Measurements from ENCODE around the gene WFDC8. TPM values are rescaled to one million over a fixed set of nuclear protein-coding genes. Genes with fewer than 3 reads are reported as not detected.

WFDC8 gene
- total and polyA plus RNA-seq, 2 of the 13 experiments (the other 11 are each of a cell fraction or from before 2014, with no cell fraction given) = not detected

- no peak for ATAC-seq
- 5% methylated on average over 1 of the region's 1 CpG for WGBS (ENCODE audit: low lambda C conversion rate)
- Histone ChIP-seq H3K27me3 (ENCODE audit: control insufficient read depth in 1 of 2, insufficient read depth in 2 of 2, low read length in 2 of 2) (0 out of 5 replicates have a peak, but pooled peaks cover 0 to 8% of the 10 kb centered on the region in 2 experiments), H3K9ac (ENCODE audit: insufficient read depth, low read depth, low read length) (no peak overlapping the region), H2AFZ (ENCODE audit: low read length) (no peak overlapping the region), H3K36me3 (replicated peaks in 1 of 2; ENCODE audit: control insufficient read depth in 1 of 2, insufficient read depth in 2 of 2, low read length in 2 of 2) (no peaks in the 10 kb centered on the region), H4K20me1 (ENCODE audit: insufficient read depth, low read length) (no peaks in the 10 kb centered on the region), H3K79me2 (ENCODE audit: insufficient read depth, low read length) (no peaks in the 10 kb centered on the region), H3K4me2 (ENCODE audit: low read depth, low read length) (no peak overlapping the region), H3K4me3 (replicated peaks in 1 of 3; ENCODE audit: insufficient read depth in 1 of 3, low read depth in 2 of 3, low read length in 3 of 3) (no peak overlapping the region), H3K9me3 (ENCODE audit: low read length) (no peaks in the 10 kb centered on the region), H3K4me1 (ENCODE audit: insufficient read depth, low read length) (0 out of 2 replicates have a peak, but pooled peaks cover 5% of the 10 kb centered on the region), H3K27ac (ENCODE audit: extremely low read length, insufficient read depth, low read length) (no peak overlapping the region)
- POLR2A ChIA-PET = no interaction called here
- FAIRE-seq = no peak
- no TSS peak for BruUV-seq (replicated peaks)
- DNase-seq (ENCODE audit: low spot score) = no peak
- in situ Hi-C loops (cut with HindIII; ENCODE audit: extremely low pct_ligation_motif_present, low pct_unique_long_range_greater_than_20kb) = no loop called here
- TF ChIP-seq SMAD9 (CRISPR knock-in tag; IDR thresholded peaks at IDR 0.05) (no peak), ZNF142 (CRISPR knock-in tag; IDR thresholded peaks at IDR 0.05) (no peak), NR2F1 (CRISPR knock-in tag; IDR thresholded peaks at IDR 0.05) (no peak), HOXA5 (CRISPR knock-in tag; IDR thresholded peaks at IDR 0.05) (no peak)
- intact Hi-C loops (cut with micrococcal nuclease; ENCODE audit: unreplicated experiment) = no loop called here
- CTCF ChIA-PET (ENCODE audit: low intra/inter-chr PET ratio, low total read pairs) = no interaction called here
Observed at GRCh38 chr20:45502561-45502960, 76.5 kb downstream of the WFDC8 start.

Small RNAs within 50 kb of the gene (small RNA-seq; reads per million reads assigned to genes)
- 0 reads per million in 3 experiments for gene AL031663.1 (ENCODE audit: insufficient read depth in 2 of 3, insufficient read length in 3 of 3, low read depth in 2 of 3, low replicate concordance in 1 of 3)
- 0 reads per million in 3 experiments for gene HSPD1P21 (ENCODE audit: insufficient read depth in 2 of 3, insufficient read length in 3 of 3, low read depth in 2 of 3, low replicate concordance in 1 of 3)
- 0 reads per million in 3 experiments for gene RNA5SP485 (ENCODE audit: insufficient read depth in 2 of 3, insufficient read length in 3 of 3, low read depth in 2 of 3, low replicate concordance in 1 of 3)

Other genes with a start within 250 kb of the WFDC8 start
- gene SDC4, start 230.9 kb downstream of the WFDC8 start, total RNA-seq (2016; rRNA removed; fragmentation: Illumina TruSeq; extraction: Trizol) = 36.0 and 65.1 TPM in 2 replicates
- gene SDC4, start 230.9 kb downstream of the WFDC8 start, polyA plus RNA-seq (2011; rRNA removed) = 49.0 and 67.2 TPM in 2 replicates
- 22.0 and 38.3 TPM in 2 replicates for gene SYS1, start 216.1 kb downstream of the WFDC8 start, total RNA-seq (2016; rRNA removed; fragmentation: Illumina TruSeq; extraction: Trizol)
- 65.6 and 75.9 TPM in 2 replicates for gene SYS1, start 216.1 kb downstream of the WFDC8 start, polyA plus RNA-seq (2011; rRNA removed)
- gene TP53TG5, start 201.0 kb downstream of the WFDC8 start, total RNA-seq (2016; rRNA removed; fragmentation: Illumina TruSeq; extraction: Trizol) = not detected in 2 replicates
- 0.11 TPM in 1 of 2 replicates, not detected in the other for gene TP53TG5, start 201.0 kb downstream of the WFDC8 start, polyA plus RNA-seq (2011; rRNA removed)
- gene DBNDD2, start 171.0 kb downstream of the WFDC8 start, total RNA-seq (2016; rRNA removed; fragmentation: Illumina TruSeq; extraction: Trizol) = 16.7 and 19.6 TPM in 2 replicates
- gene DBNDD2, start 171.0 kb downstream of the WFDC8 start, polyA plus RNA-seq (2011; rRNA removed) = 47.6 and 50.4 TPM in 2 replicates
- 26.4 and 65.9 TPM in 2 replicates for gene PIGT, start 163.1 kb downstream of the WFDC8 start, total RNA-seq (2016; rRNA removed; fragmentation: Illumina TruSeq; extraction: Trizol)
- gene PIGT, start 163.1 kb downstream of the WFDC8 start, polyA plus RNA-seq (2011; rRNA removed) = 74.1 and 85.7 TPM in 2 replicates
- gene WFDC2, start 109.5 kb downstream of the WFDC8 start, total RNA-seq (2016; rRNA removed; fragmentation: Illumina TruSeq; extraction: Trizol) = not detected in 2 replicates
- 0.13 and 0.33 TPM in 2 replicates for gene WFDC2, start 109.5 kb downstream of the WFDC8 start, polyA plus RNA-seq (2011; rRNA removed)
- not detected in 2 replicates for gene SPINT3, start 63.7 kb downstream of the WFDC8 start, total RNA-seq (2016; rRNA removed; fragmentation: Illumina TruSeq; extraction: Trizol)
- gene SPINT3, start 63.7 kb downstream of the WFDC8 start, polyA plus RNA-seq (2011; rRNA removed) = not detected in 2 replicates
- not detected in 2 replicates for gene WFDC6, start 39.8 kb downstream of the WFDC8 start, total RNA-seq (2016; rRNA removed; fragmentation: Illumina TruSeq; extraction: Trizol)
- not detected in 2 replicates for gene WFDC6, start 39.8 kb downstream of the WFDC8 start, polyA plus RNA-seq (2011; rRNA removed)
- gene EPPIN, start 31.9 kb downstream of the WFDC8 start, total RNA-seq (2016; rRNA removed; fragmentation: Illumina TruSeq; extraction: Trizol) = not detected in 2 replicates
- not detected in 2 replicates for gene EPPIN, start 31.9 kb downstream of the WFDC8 start, polyA plus RNA-seq (2011; rRNA removed)
- not detected in 2 replicates for gene WFDC10A, start 50.5 kb upstream of the WFDC8 start, total RNA-seq (2016; rRNA removed; fragmentation: Illumina TruSeq; extraction: Trizol)
- gene WFDC10A, start 50.5 kb upstream of the WFDC8 start, polyA plus RNA-seq (2011; rRNA removed) = not detected in 2 replicates
- gene WFDC9, start 52.0 kb upstream of the WFDC8 start, total RNA-seq (2016; rRNA removed; fragmentation: Illumina TruSeq; extraction: Trizol) = not detected in 2 replicates
- gene WFDC9, start 52.0 kb upstream of the WFDC8 start, polyA plus RNA-seq (2011; rRNA removed) = not detected in 2 replicates
- gene WFDC11, start 91.0 kb upstream of the WFDC8 start, total RNA-seq (2016; rRNA removed; fragmentation: Illumina TruSeq; extraction: Trizol) = not detected in 2 replicates
- not detected in 2 replicates for gene WFDC11, start 91.0 kb upstream of the WFDC8 start, polyA plus RNA-seq (2011; rRNA removed)
- gene WFDC13, start 122.8 kb upstream of the WFDC8 start, total RNA-seq (2016; rRNA removed; fragmentation: Illumina TruSeq; extraction: Trizol) = not detected in 2 replicates
- gene WFDC13, start 122.8 kb upstream of the WFDC8 start, polyA plus RNA-seq (2011; rRNA removed) = not detected in 2 replicates
- not detected in 2 replicates for gene WFDC10B, start 125.7 kb upstream of the WFDC8 start, total RNA-seq (2016; rRNA removed; fragmentation: Illumina TruSeq; extraction: Trizol)
- 0.24 TPM in 1 of 2 replicates, not detected in the other for gene WFDC10B, start 125.7 kb upstream of the WFDC8 start, polyA plus RNA-seq (2011; rRNA removed)
- gene SPINT4, start 143.1 kb upstream of the WFDC8 start, total RNA-seq (2016; rRNA removed; fragmentation: Illumina TruSeq; extraction: Trizol) = not detected in 2 replicates
- gene SPINT4, start 143.1 kb upstream of the WFDC8 start, polyA plus RNA-seq (2011; rRNA removed) = not detected in 2 replicates
- gene WFDC3, start 212.6 kb upstream of the WFDC8 start, total RNA-seq (2016; rRNA removed; fragmentation: Illumina TruSeq; extraction: Trizol) = 0.40 and 0.58 TPM in 2 replicates
- 0.33 TPM in 1 of 2 replicates, not detected in the other for gene WFDC3, start 212.6 kb upstream of the WFDC8 start, polyA plus RNA-seq (2011; rRNA removed)
- 23.2 and 40.1 TPM in 2 replicates for gene DNTTIP1, start 212.7 kb upstream of the WFDC8 start, total RNA-seq (2016; rRNA removed; fragmentation: Illumina TruSeq; extraction: Trizol)
- gene DNTTIP1, start 212.7 kb upstream of the WFDC8 start, polyA plus RNA-seq (2011; rRNA removed) = 56.7 and 56.8 TPM in 2 replicates
- gene UBE2C, start 233.4 kb upstream of the WFDC8 start, total RNA-seq (2016; rRNA removed; fragmentation: Illumina TruSeq; extraction: Trizol) = 123 and 139 TPM in 2 replicates
- gene UBE2C, start 233.4 kb upstream of the WFDC8 start, polyA plus RNA-seq (2011; rRNA removed) = 58.6 and 100 TPM in 2 replicates
- 4.7 and 7.1 TPM in 2 replicates for gene TNNC2, start 248.0 kb upstream of the WFDC8 start, total RNA-seq (2016; rRNA removed; fragmentation: Illumina TruSeq; extraction: Trizol)
- 1.8 and 2.5 TPM in 2 replicates for gene TNNC2, start 248.0 kb upstream of the WFDC8 start, polyA plus RNA-seq (2011; rRNA removed)